MG63 (cell line): ENCODE results near the gene ITGA5. TPM values are rescaled to one million over a fixed set of nuclear protein-coding genes. Genes with fewer than 3 reads are reported as not detected.

ENCODE experiments used
- DNase-seq: peaks from one replicate; pipeline ENCODE4 v3.0.0-alpha.2; 2020
- H3K27me3 ChIP-seq: fragments of 250-450 bp; sonication (Bioruptor Pico); 2 replicates; pipeline ENCODE4 v1.5.1; 2020; ENCODE audit warnings: mild to moderate bottlenecking, moderate library complexity
- H3K36me3 ChIP-seq: fragments of 250-450 bp; sonication (Bioruptor Pico); 2 replicates; pipeline ENCODE4 v1.5.1; 2020; ENCODE audit warnings: mild to moderate bottlenecking, moderate library complexity
- H3K4me3 ChIP-seq: fragments of 250-450 bp; sonication (Bioruptor Pico); 2 replicates; pipeline ENCODE4 v1.5.1; 2020; ENCODE audit warnings: mild to moderate bottlenecking, moderate library complexity
- H3K9me3 ChIP-seq: fragments of 250-450 bp; sonication (Bioruptor Pico); 2 replicates; pipeline ENCODE4 v1.5.1; 2020; ENCODE audit warnings: mild to moderate bottlenecking, moderate library complexity
- total RNA-seq: library from RNA; depleted of rRNA; stranded (reverse); fragments of >200 nt; shearing (Covaris generic); gene quantifications from 2 replicates; pipeline ENCODE4 v1.2.3, GENCODE V29; 2014; ENCODE audit warnings: low replicate concordance

The ITGA5 gene
- total RNA-seq, 1 experiment from 2014 or later, result 91.5 TPM

GRCh38 chr12:54371328-54372112 lies 47.5 kb downstream of the ITGA5 start:
- Histone ChIP-seq H3K27me3 (no peaks in the 10 kb centered on the region), H3K36me3 (0 out of 2 replicates have a peak, but pooled peaks cover 2% of the 10 kb centered on the region), H3K9me3 (no peaks in the 10 kb centered on the region), H3K4me3 (no peak overlapping the region)
- DNase-seq, result peak; percentile 75

DNA sequence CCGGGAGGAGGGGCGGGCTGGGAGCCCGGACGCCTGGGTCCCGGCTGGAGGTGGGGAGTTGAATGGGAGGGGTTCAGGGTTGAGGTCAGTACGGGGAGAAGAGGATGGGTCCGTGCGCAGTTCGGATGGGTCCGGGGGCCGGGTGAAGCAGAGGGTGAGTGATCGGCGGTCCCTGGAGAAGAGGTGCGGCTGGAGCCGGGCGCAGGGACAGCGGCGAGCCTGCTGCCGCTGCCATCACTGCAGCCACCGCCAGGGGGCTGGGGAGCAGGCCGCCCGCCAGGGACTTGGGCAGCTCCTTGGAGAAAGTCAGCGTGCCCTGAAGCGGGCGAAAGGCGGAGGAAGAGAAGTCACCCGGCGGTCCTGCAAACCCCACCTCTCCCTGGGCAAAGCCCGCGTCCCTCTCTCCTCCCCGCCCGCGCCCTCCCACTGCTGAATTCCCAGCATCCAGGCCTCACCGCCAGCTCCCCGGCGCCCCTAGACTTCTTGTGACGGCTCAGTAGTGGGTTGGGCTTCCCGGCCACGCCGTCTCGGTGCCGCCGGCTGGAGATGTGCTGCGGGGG lies 48.8 kb downstream of the ITGA5 start:
- DNase-seq, result peak; percentile 85
- H3K9me3 ChIP-seq, result no peaks in the 10 kb centered on the region
- no peaks in the 10 kb centered on the region for H3K27me3 ChIP-seq
- H3K36me3 ChIP-seq, result 0 out of 2 replicates have a peak, but pooled peaks cover 2% of the 10 kb centered on the region
- H3K4me3 ChIP-seq, result peak overlapping the region; percentile 38

DNA sequence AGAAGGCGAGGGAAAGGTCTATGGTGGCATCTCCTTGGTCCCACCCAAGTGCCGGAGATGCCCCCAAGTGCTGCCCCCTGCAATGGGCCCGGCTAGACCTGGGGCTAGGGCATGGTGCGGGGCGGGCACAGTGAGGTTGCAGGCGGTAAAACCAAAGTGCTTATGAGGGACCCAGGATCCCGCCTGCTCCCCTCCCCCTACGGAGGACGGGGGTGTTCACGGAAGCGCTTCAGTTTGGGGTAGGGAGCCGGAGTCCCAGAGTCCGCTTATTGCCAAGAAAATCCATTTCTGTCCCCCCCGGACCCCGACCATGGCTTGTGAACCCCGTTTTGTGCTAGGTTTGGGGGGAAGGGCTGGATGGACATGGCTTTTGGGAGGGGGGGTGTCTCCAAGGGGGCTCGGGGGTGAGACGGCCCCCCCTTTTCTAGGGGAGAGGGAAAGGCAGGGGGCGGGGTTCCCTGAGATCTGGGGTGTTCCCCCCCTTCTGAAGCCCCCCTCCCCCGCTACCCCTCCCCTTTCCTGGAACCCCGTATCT lies 49.4 kb downstream of the ITGA5 start:
- H3K9me3 ChIP-seq, result no peaks in the 10 kb centered on the region
- H3K27me3 ChIP-seq, result no peaks in the 10 kb centered on the region
- no peak for DNase-seq
- 0 out of 2 replicates have a peak, but pooled peaks cover 2% of the 10 kb centered on the region for H3K36me3 ChIP-seq
- H3K4me3 ChIP-seq, result peak overlapping the region; percentile 38; the same call in 1 of the 2 replicates

DNA sequence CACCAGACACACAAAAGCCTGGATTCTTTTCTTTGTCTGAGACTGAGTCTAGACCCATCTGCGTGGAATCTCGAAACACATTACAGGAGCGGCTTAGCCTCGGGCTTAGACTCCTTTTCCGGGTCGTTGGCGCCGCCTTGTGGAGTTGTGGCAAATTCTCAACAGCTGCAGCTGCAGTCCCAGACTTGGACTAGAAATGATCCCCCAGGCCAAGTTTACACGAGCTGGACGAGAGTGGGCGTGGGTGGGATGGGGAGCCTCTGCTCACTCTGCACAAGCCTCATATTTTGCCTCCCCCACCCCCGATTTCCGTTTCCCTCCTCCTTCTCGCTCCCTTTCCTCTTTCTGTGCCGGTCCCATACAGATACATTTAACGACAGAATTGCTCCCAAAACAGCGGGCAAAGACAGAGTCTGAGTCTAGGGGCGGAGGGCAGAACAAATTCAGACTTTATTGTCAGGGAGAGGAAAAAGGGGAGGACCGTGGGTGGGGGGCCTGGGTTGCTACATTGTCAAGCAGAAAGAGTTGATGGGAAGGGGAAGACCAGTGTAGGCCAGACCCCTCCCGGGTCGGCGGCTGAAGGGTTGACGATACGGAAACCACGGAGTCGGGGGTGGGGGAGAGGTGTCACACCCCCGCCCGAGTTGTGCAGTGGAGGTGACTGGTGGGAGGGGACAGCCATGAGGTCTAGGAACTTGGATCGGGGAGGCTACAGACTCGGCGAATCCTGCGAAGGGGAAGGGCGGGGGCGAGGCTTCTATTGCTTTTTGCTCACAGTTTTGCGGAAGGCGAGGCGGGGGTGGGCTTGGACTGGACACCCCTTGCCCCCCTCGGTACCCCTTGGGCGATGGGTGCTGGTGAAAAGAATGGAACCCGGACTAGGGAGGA lies 50.1 kb downstream of the ITGA5 start:
- no peak overlapping the region for H3K4me3 ChIP-seq

GRCh38 chr12:54368025-54368708 lies 50.9 kb downstream of the ITGA5 start:
- no peaks in the 10 kb centered on the region for H3K9me3 ChIP-seq
- no peak overlapping the region for H3K4me3 ChIP-seq
- no peaks in the 10 kb centered on the region for H3K27me3 ChIP-seq
- DNase-seq, result no peak
- H3K36me3 ChIP-seq, result 0 out of 2 replicates have a peak, but pooled peaks cover 2% of the 10 kb centered on the region

More for the DNA sequence above, 50.1 kb downstream of the ITGA5 start:
- 0 out of 2 replicates have a peak, but pooled peaks cover 2% of the 10 kb centered on the region for H3K36me3 ChIP-seq
- peak; percentile 84 for DNase-seq
- H3K9me3 ChIP-seq, result no peaks in the 10 kb centered on the region
- no peaks in the 10 kb centered on the region for H3K27me3 ChIP-seq

DNA sequence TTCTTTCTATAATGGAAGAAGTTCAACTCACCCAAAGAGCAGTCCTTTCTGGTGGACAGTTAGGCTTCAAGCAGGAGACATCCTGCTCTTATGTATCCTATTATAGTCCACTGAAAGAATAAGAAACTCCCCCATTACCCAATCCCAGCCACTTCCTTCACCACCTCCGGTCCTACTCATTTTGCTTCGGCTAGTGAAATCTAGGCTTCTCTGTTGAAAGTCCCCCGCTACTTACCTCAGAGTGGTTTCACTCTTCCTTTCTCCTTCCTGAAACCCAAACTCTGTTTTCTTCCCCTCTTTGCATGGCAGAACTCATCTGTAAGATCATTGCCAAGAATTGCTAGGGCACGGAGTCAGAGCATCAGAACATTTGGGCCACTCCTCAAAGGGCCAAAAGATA lies 54.7 kb downstream of the ITGA5 start, which contains the start of gene GPR84:
GPR84 (minus strand) TSS at position 74 of the 400 bp plus-strand sequence. CDS start 635 bp downstream, outside the sequence.
- H3K4me3 ChIP-seq, result no peak within 1 kb of the TSS
- H3K27me3 ChIP-seq, result no peaks in the 10 kb centered on the region
- no peak for DNase-seq
- H3K9me3 ChIP-seq, result no peaks in the 10 kb centered on the region
- no peaks in the 10 kb centered on the region for H3K36me3 ChIP-seq

DNA sequence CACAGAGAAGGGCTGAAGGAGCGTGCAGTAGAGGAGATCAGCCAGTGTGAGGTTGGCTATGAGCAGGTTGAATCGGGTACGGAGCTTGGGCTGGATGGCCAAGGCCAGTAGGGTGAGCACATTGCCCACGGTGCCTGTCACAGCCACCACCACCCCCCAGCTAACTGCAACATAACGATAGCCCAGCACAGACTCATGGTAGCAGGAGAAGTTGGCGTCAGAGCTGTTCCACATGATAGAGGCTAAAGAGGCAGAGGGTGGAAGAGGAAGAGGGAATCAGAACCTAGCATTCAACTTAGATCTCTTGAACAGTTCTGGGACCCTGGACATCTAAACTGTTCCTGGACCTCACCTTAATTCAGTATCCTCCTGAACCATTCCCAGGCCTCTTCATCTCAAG lies 55.4 kb downstream of the ITGA5 start:
- no peaks in the 10 kb centered on the region for H3K36me3 ChIP-seq
- no peaks in the 10 kb centered on the region for H3K9me3 ChIP-seq
- no peaks in the 10 kb centered on the region for H3K27me3 ChIP-seq
- DNase-seq, result no peak
- no peak overlapping the region for H3K4me3 ChIP-seq

DNA sequence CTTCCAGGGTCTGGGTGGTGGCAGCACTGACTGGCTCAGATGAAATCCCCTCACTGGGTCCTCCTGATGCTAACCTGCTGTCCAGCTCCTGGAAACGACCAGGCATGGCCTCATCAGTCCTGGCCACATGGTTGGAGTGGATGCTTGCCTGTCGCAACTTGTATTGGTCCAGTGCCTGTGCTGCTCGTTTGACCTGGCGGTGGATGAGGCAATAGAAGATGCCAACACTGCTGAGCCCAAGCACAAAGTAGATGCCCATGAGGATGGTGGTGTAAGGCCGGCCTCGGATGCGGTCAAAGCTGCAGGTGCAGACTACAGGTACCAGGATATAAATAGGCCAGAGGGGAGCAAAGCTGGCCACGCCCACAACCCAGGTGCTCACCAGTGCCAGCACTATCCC lies 56.0 kb downstream of the ITGA5 start:
- Histone ChIP-seq H3K27me3 (no peaks in the 10 kb centered on the region), H3K36me3 (no peaks in the 10 kb centered on the region), H3K9me3 (no peaks in the 10 kb centered on the region), H3K4me3 (no peak overlapping the region)
- DNase-seq, result no peak

DNA sequence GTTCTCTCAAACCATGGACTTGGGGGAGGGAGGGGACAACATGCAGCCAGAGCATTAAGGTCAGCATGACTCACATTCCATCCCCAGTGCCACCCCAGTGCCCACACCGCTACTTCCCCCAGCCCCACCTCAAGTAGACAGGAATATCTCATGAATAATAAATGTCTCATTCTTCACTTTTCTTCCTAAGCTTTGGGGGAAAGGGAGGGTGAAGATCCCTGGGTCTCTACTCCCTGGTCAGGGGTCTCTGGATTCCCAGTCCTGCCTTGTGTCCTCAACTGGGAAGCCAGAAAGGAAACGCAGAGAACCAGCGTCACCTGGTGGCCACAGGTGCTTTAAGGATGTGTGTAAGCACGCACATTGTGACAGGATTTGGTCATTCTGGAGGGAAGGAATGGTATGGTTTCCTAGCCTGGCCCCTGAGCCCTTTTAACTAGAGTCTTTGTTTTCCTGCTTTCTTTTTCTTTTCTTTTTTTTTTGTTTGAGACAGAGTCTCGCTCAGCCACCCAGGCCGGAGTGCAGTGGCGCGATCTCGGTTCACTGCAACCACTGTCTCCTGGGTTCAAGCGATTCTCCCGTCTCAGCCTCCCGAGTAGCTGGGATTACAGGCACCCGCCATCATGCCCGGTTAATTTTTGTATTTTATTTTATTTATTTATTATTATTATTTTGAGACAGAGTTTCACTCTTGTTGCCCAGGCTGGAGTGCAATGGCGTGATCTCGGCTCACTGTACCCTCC lies 58.2 kb downstream of the ITGA5 start:
- peak; percentile 39 for DNase-seq

DNA sequence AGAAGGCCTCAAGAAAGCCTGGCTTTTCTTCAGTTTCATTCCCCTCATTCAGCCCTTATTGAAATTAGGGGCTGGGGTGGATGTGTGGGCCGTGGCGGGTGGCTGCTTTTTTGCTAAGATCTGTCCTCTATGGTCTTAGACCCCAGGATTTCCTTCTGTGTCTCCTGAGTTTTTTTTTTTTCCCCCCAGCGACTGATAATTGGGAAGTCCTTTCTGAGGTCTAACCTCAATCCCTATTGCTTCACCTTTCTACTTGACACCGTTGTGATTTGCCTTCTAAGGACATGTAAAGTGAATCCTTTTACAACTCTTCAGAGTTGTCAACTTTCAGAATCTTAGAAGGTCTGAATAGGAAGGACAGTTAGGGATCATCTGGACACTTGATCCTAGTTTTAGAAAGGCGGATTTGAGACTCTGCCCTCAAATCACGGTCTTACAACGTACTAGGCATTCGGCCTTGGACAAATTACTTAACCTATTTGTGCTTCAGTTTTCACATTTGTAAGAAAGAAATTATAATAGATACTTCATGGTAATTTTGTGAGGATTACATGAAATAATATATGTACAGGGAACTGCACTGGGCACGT lies 59.2 kb downstream of the ITGA5 start:
- DNase-seq, result no peak
- Histone ChIP-seq H3K36me3 (no peaks in the 10 kb centered on the region), H3K27me3 (no peaks in the 10 kb centered on the region)

More for the DNA sequence above, 58.2 kb downstream of the ITGA5 start:
- H3K4me3 ChIP-seq, result no peak overlapping the region
- no peaks in the 10 kb centered on the region for H3K27me3 ChIP-seq
- H3K9me3 ChIP-seq, result no peaks in the 10 kb centered on the region
- H3K36me3 ChIP-seq, result no peaks in the 10 kb centered on the region

DNA sequence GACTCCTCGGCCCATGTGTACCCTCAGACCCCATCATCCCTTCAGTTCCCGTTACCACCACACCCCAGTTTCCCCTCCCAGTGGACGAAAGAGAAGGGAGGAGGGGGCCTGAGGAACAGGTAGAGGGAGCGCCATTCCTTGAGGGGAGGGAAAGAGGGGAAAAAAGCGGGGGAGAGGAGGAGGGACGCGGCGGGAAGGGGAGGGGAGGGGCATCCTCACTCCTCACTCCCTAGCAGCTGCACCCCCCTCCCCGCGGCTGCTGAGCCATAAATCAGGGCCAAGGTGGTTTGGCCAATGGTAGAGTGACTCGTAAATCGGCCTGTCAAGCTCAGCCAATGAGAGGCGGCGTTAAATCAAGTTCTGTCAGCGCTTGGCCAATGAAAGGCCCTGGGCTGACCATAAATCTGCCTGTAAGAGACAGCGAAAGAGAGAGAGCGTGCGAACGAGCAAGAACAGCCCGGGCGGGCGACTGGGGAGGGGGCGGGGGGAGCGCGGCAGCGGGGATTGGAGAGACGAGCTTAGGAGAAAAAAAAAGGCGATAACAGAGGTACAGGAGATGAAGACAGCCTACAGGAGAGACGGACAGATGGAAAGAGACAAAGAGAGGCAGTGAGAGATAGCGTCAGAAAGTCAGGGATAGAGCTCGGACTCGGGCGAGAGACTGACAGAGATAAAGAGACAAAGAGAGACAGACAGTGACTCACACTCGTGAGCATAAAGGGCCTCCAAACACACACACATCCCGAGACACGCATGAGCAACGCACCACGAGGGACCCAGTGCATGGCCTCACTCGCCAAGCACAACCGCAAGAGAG lies 59.9 kb downstream of the ITGA5 start:
- Histone ChIP-seq H3K27me3 (no peaks in the 10 kb centered on the region), H3K9me3 (no peaks in the 10 kb centered on the region), H3K4me3 (peak overlapping the region; percentile 53), H3K36me3 (no peaks in the 10 kb centered on the region)
- DNase-seq, result peak; percentile 97

More for the DNA sequence above, 59.2 kb downstream of the ITGA5 start:
- Histone ChIP-seq H3K4me3 (peak overlapping the region; percentile 53), H3K9me3 (no peaks in the 10 kb centered on the region)

GRCh38 chr12:54358191-54358944 lies 60.7 kb downstream of the ITGA5 start:
- Histone ChIP-seq H3K4me3 (peak overlapping the region; percentile 53), H3K36me3 (no peaks in the 10 kb centered on the region), H3K27me3 (no peaks in the 10 kb centered on the region), H3K9me3 (no peaks in the 10 kb centered on the region)
- DNase-seq, result no peak

DNA sequence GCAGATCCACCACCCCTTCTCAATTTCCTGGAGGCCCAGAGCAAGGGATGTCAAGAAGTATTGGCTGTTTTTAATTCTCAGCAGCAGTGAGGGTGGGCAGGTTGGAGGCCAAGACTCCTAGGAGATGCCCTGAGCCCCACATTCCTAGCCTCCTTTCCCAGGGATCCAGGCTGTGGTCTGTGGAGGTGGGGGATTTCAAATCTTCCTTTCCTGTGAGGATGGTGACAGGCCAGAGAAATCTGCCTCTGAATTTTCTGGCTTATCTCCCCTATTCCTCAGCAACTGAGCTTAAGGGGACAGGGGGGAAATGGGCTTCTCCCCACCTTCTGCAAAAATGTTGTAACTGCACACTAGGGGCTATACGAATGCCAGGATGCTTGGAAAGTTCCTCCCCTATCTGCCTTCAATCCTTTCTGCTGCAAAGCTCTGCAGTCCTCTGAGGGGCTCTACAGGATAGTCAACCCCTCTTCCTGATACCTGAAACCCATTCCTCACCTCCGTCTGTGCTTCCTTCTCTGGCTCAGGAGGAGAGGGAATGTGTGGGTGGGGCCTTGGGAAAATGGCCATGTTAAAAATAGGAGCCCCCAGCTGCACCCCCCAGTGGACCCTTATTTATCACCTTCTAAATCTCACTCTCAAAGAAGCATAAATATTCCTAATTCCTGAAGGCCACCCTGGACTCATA lies 61.4 kb downstream of the ITGA5 start:
- Histone ChIP-seq H3K27me3 (no peaks in the 10 kb centered on the region), H3K36me3 (peaks cover 3% of the 10 kb centered on the region), H3K4me3 (no peak overlapping the region), H3K9me3 (no peaks in the 10 kb centered on the region)
- no peak for DNase-seq
